Stimulated activated naive CD4-positive, alpha-beta T cell (primary cell): ENCODE results near the gene KREMEN1.
"Not testable (repeated sequence)": the region's sequence is repeated elsewhere in the genome, so short reads cannot be mapped to it uniquely, and the experiment has no call there.

Experiments
- DNase-seq, 6 experiments: peaks; one replicate each; lab custom pipeline; 2025; lab: John Stamatoyannopoulos, UW

KREMEN1 gene

GRCh38 chr22:29078869-29079207 lies 6.0 kb downstream of the KREMEN1 start:
- no peak for DNase-seq

DNA sequence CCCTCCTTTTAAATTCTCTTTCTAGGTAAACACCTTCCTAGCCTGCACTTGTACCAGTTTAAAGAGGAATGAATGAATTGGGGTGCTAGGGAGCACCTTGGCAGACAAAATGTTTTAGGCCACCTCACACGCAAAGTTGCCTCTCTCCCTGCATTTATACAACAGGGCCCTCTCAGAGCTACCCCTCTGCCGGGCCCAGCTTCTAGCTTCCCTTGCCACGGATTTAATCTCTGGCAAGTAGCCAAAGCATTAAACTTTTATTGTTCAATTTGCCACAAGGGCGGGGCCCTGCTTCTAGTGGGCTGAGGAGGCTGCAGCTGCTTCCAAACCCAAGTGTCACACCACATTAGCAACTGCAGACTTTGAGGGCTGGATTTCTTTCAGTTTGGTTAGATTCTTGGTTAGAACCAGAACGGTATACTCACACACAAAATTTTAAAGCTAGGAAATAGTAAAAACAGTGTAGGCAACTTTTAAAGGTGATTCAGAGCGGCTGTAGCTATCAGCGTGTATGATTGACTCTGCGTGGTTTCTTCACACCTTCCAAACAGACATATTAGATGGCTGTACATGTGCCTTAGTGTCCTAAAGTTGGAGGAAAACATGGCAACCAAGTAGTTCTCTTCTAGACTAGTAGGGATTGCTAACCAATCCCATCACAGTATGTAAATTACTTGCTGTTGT lies 6.5 kb downstream of the KREMEN1 start:
- DNase-seq = no peak

- no peak for DNase-seq
Observed at GRCh38 chr22:29080106-29080975, 7.5 kb downstream of the KREMEN1 start.

DNA sequence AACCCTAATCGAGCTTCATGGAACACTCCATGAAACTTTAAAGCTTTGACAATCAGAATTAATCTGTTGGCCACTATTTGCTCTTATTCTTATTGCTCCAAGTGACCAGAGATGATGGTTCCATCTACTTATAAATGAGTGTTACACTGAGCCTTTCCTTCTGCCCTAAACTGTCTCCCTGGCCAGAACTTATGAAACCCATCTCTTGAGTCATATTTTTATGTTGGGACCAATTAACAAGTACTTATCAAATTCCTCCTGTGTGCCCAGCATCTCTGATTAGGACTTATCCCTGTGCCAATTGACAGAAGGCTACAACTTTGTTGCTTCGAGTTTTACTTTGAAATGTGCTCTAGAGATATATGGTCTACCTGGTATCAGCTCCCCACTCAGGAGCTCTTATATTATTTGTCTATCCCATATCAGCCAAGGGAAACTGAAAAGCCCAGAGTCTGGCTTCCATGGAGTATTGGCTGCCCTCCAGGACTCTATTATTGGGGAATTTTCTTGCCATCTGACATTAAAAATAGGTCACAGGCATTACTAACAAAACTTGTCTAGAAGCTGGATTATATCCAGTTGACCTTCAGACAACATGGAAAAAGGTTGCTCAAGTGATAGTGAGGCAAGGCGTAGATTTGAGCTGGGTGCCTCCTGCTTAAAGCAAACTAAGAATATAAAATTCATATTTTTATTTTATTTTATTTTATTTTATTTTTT lies 8.8 kb downstream of the KREMEN1 start:
- no peak for DNase-seq

DNA sequence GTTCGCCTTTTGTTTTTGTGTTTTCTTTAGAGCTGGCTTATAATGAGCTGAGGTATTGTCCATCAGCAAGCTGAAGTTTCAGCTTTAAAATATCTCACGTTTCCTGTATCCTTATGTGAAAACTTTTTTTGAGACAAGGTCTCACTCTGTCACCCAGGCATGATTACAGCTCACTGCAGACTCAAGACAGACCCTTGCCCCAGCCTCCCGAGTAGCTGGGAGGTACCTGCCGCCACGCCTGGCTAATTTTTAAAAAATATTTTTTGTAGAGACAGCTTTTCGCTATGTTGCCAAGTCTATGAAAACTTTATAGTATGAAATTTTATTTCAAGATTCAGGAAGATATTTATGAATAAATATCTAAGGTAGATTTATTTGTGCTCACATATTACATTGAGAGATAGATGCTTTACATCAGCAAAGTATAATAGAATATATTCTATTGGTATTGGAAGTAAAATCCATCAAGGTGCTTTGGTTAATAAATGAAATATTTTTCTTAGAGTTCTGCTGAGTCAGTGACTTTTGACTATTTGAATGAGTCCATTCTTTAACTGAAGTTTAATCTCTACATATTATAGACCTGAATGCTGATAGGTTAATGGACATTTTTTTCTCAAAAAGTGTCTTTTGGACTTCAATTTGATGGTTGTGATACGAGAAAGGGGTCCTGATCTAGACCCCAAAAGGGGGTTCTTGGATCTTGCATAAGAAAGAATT lies 10.2 kb downstream of the KREMEN1 start:
- DNase-seq = no peak

DNA sequence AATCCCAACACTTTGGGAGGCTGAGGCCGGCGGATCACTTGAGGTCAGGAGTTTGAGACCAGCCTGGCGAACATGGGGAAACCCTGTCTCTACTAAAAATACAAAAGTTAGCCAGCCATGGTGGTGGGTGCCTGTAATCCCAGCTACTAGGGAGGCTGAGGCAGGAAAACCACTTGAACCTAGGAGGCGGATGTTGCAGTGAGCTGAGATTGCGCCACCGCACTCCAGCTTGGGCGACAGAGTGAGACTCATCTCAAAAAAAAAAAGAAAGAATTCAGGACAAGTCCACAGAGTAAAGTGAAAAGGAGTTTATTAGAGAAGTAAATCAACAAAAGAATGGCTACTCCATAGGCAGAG lies 10.7 kb downstream of the KREMEN1 start:
- DNase-seq = not testable (repeated sequence)

DNA sequence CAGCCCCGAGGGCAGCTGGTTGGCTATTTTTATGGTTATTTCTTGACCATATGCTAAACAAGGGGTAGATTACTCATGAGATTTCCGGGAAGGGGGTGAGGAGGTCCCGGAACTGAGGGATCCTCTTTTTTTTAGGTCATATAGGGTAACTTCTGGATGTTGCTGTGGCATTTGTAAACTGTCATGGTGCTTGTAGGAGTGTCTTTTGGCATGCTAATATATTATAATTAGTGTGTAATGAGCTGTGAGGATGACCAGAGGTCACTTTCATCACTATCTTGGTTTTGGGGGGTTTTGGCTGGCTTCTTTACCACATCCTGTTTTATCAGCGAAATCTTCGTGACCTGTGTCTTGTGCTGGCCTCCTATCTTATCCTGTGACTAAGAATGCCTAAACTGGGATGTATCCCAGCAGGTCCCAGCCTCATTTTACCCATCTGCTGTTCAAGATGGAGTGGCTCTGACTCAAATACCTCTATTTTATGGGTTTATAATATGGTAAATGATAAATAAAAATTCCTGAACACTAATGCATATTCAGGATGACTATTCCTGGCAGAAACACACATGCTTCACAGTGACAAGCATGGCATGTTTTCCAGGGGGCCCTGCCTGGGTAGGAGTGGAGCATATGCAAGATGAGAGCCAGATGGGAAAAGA lies 11.2 kb downstream of the KREMEN1 start:
- no peak for DNase-seq

DNA sequence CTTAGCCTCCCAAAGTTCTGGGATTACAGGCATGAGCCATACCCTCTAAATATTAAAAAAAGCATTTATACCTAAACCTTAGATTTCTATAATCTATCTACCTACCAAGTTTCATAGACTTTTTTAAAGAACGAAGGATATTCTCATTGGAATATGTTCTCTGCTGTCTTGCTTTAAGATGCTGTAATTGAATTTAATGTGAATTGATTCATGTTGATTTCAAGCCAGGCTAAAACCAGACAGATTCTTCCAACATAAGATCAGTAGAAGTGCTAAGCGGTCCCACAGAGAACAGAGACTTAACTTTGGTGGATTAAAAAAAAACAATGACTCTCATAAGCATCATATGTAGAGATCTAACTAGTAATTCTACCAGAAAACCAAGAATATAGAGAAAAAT lies 14.2 kb downstream of the KREMEN1 start:
- DNase-seq = no peak

DNA sequence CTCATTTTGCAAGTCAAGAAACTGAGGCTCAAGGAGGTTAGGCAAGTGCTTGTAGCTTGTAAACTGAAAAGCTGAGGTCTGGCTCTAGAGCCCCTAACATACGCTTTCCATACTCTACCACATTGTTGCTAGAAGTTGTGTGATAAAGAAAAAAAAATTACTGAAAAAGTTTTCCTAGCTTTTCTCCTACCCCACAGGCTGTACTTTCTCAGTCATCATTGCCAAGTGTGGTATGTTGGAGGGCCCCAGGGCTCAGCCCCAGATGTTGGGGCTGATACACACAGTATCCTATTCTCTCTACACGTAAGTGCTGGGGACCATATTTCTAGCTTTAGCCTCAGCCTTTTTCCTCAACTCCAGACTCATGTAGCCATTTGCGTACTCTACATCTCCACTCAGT lies 16.0 kb downstream of the KREMEN1 start:
- no peak for DNase-seq

- DNase-seq = no peak
Observed at GRCh38 chr22:29089507-29089906, 16.7 kb downstream of the KREMEN1 start.

GRCh38 chr22:29090039-29090438 lies 17.2 kb downstream of the KREMEN1 start:
- no peak for DNase-seq

- no peak for DNase-seq
Observed at GRCh38 chr22:29092243-29092642, 19.4 kb downstream of the KREMEN1 start.

DNA sequence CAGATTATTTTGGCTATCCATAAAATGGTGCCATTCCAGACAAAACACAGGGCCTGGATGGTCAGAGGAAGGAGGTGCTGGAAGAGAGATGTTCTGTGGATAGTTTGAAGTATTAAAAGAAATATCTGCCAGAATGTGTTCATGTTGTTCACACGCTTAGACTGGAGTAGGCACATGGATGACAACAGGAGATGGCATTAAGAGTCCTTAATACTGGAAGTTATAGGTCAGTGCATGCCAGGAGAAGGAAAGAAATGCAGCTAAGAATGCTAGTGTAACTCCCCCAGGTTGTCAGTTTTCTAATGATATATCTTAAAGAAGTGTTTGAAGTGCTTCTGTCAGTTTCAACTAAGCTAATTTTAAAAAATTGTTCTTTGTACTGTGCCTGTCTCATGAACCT lies 20.2 kb downstream of the KREMEN1 start:
- no peak for DNase-seq

DNA sequence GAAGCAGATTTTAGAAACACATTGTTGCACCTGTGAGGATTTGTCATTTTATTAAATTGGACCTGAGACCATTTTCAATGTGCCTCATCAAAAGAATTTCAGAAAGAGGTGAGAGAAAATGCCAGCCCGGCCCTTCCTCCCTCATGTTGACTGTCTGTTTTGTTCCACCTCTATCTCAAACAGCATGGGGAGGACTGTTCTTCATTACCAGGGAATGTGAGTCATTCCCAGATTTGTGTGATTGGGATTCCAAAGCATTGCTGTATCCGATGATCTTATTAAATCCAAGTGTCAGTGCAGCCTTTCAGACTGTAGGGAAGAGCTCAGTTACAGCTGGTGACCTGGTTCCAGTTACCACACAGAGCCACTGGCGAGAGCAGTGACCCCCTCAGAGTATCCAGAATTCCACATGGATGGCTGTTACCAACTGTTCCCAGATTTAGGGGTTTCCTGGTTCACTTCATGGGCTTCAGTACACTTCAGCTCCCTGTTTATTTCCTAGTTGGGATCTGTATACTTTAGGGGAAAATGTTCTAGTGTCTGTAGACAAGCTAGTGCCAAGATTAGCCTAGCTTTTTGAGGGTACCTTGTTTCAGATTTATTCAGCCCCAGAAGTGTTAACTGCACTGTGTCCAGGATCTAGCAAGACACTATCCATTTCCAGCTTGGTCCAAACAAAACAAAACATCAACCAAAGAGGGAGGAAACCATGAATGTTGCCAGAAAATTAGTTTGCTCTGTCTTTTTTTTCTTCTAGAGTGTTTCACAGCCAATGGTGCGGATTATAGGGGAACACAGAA lies 20.9 kb downstream of the KREMEN1 start:
- DNase-seq = no peak

GRCh38 chr22:29095459-29095858 lies 22.6 kb downstream of the KREMEN1 start:
- no peak for DNase-seq

DNA sequence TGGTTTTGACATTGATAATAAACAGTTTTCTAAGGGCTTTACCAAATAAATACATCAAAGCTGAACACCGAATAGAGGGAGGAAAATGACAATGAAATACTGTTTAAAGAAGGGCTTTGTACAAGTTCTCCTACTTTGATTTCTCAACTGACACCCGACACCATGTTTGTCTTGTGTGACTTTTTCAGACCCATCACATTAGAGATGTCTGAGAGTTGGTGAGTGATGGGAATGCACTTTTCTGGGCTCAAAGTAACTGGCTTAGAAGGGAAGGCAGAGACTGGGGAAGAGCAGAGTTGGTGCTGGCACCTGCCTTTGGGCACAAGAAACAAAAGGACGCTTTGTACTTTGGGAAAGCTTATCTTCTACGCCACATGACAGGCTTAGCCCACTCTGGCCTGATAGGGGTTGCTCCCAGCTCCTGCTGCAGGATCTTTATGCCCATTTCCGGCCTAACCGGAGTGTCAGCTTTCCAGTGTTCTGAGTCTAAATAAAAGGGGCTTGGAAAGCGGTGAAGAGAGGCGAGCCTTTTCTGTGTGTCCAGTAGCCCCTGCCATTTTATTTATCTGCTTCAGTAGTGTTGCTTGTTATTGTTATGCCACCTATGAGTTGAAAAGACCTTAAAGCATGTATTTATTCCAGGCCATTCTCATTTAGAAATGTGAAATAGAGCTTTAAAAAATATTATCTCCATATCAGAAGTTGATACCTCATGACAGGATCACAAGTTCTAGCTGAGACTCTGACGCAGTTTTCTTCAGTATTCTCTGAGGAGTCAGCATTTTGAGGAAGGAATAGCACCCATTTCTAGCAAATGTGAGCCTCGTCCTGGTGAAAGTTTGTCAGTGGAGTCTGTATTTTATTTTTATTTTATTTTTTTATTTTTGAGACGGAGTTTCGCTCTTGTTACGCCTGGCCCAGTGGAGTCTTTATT lies 24.2 kb downstream of the KREMEN1 start:
- DNase-seq = no peak

DNA sequence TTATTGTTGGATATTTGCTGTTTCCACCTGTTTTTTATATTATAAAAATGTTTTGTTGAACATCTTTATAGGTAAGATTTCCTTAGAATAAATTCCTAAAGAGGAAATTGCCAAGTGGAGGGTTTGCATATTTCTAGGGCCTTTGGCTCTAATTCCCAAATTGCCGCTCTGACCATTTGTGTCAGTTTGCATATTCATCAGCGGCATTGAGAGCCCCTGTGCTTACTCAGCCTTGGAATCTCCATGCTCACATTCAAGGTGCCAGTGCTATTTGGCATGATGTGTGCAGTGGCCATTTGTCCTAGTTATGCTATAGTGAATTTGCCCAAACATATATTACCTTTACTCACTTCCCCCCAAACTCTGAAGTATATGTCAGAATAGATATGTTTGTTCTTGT lies 25.5 kb downstream of the KREMEN1 start:
- no peak for DNase-seq

- no peak for DNase-seq
Observed at GRCh38 chr22:29102300-29102699, 29.5 kb downstream of the KREMEN1 start.

GRCh38 chr22:29103121-29103520 lies 30.3 kb downstream of the KREMEN1 start:
- no peak for DNase-seq

GRCh38 chr22:29105468-29105867 lies 32.6 kb downstream of the KREMEN1 start:
- no peak for DNase-seq
